T-helper 9 cell (primary cell): ENCODE measurements around the gene ING2.
"Not testable (repeated sequence)": the region's sequence is repeated elsewhere in the genome, so short reads cannot be mapped to it uniquely, and the experiment has no call there.

Experiments used
- DNase-seq: peaks from one replicate; pipeline ENCODE4 v3.0.0-alpha.2; 2020
- total RNA-seq, 2 donors: gene quantifications; one replicate each; lab custom pipeline; 2026; lab: John Stamatoyannopoulos, UW

The ING2 gene
- 7.8 to 12.5 reads per million in 2 donors for total RNA-seq

GRCh38 chr4:183504930-183505610 lies at the start of gene ING2:
ING2 (plus strand) TSS chr4:183505058; CDS start chr4:183505196, 138 bp downstream.
- no peak for DNase-seq

- DNase-seq = no peak
Observed at GRCh38 chr4:183455431-183456195, 49.2 kb upstream of the ING2 start.

GRCh38 chr4:183458005-183458404 lies 46.9 kb upstream of the ING2 start:
- no peak for DNase-seq

GRCh38 chr4:183463903-183464619 lies 40.8 kb upstream of the ING2 start:
- DNase-seq = not testable (repeated sequence)

GRCh38 chr4:183465879-183466278 lies 39.0 kb upstream of the ING2 start:
- DNase-seq = not testable (repeated sequence)

- no peak for DNase-seq
Observed at GRCh38 chr4:183467246-183467645, 37.6 kb upstream of the ING2 start.

- DNase-seq = no peak
Observed at GRCh38 chr4:183468210-183469095, 36.4 kb upstream of the ING2 start.

- no peak for DNase-seq
Observed at GRCh38 chr4:183469285-183469684, 35.6 kb upstream of the ING2 start.

GRCh38 chr4:183469936-183470335 lies 34.9 kb upstream of the ING2 start:
- DNase-seq = no peak

GRCh38 chr4:183470821-183471220 lies 34.0 kb upstream of the ING2 start:
- no peak for DNase-seq

- DNase-seq = peak; percentile 87
Observed at GRCh38 chr4:183471946-183472708, 32.7 kb upstream of the ING2 start.

GRCh38 chr4:183478123-183478522 lies 26.7 kb upstream of the ING2 start:
- DNase-seq = no peak

- no peak for DNase-seq
Observed at GRCh38 chr4:183478926-183479325, 25.9 kb upstream of the ING2 start.

- DNase-seq = not testable (repeated sequence)
Observed at GRCh38 chr4:183482515-183483095, 22.3 kb upstream of the ING2 start.

- DNase-seq = no peak
Observed at GRCh38 chr4:183483997-183484396, 20.9 kb upstream of the ING2 start.

- no peak for DNase-seq
Observed at GRCh38 chr4:183485411-183486160, 19.3 kb upstream of the ING2 start.

GRCh38 chr4:183492791-183493222 lies 12.1 kb upstream of the ING2 start:
- DNase-seq = no peak

GRCh38 chr4:183493246-183493645 lies 11.6 kb upstream of the ING2 start:
- DNase-seq = no peak

GRCh38 chr4:183495184-183495583 lies 9.7 kb upstream of the ING2 start:
- no peak for DNase-seq

GRCh38 chr4:183499389-183499788 lies 5.5 kb upstream of the ING2 start:
- DNase-seq = no peak
